HepG2 (cell line): ENCODE measurements around the gene CIBAR2. TPM values are rescaled to one million over a fixed set of nuclear protein-coding genes. Genes with fewer than 3 reads are reported as not detected.

Experiments used
- CCDC6 ChIP-seq: sonication (generic); formaldehyde crosslinking; IDR thresholded peaks from 2 replicates; pipeline ENCODE4 v1.8.1; 2022; ENCODE audit warnings: mild to moderate bottlenecking, missing genetic modification reagents, moderate library complexity
- FOXA3 ChIP-seq: IDR thresholded peaks from 2 replicates; pipeline ENCODE4 v1.6.1; 2016; ENCODE audit warnings: missing genetic modification reagents, missing compliant biosample characterization
- GABPB1 ChIP-seq: IDR thresholded peaks from 2 replicates; pipeline ENCODE4 v1.6.1; 2016; ENCODE audit warnings: mild to moderate bottlenecking, missing genetic modification reagents, moderate library complexity, missing compliant biosample characterization
- GLI4 ChIP-seq: sonication (generic); formaldehyde crosslinking; IDR thresholded peaks from 2 replicates; pipeline ENCODE4 v1.5.1; 2020; ENCODE audit warnings: missing genetic modification reagents, mild to moderate bottlenecking, moderate library complexity, borderline replicate concordance
- KDM3A ChIP-seq: IDR thresholded peaks from 2 replicates; pipeline ENCODE4 v1.6.1; 2018; ENCODE audit warnings: low read depth, missing compliant biosample characterization
- KLF16 ChIP-seq, 2 experiments: sonication (generic) in 1 of 2; formaldehyde crosslinking in 1 of 2; IDR thresholded peaks; 2 replicates each; pipeline versions ENCODE4 v1.6.1 to v1.8.0; 2016 to 2023; ENCODE audit warnings: missing genetic modification reagents in 2 of 2, missing compliant biosample characterization in 1 of 2
- PLRG1 ChIP-seq: fragments of 450-650 bp; conservative IDR thresholded peaks from 2 replicates; pipeline ENCODE4 v1.6.1; 2016
- RFXANK ChIP-seq: IDR thresholded peaks from 2 replicates; pipeline ENCODE4 v1.6.1; 2016
- RXRA ChIP-seq: sonication (generic); formaldehyde crosslinking; IDR thresholded peaks from 2 replicates; pipeline ENCODE4 v1.5.1; 2020; ENCODE audit warnings: missing genetic modification reagents
- ZFX ChIP-seq: sonication (generic); formaldehyde crosslinking; IDR thresholded peaks from 2 replicates; pipeline ENCODE4 v1.4.0; 2020; ENCODE audit warnings: mild to moderate bottlenecking, low read depth, missing genetic modification reagents, moderate library complexity
- ZFYVE20 ChIP-seq: sonication (generic); formaldehyde crosslinking; IDR thresholded peaks from 2 replicates; pipeline ENCODE4 v1.8.0; 2023; ENCODE audit warnings: low read depth, mild to moderate bottlenecking, moderate library complexity, missing genetic modification reagents, borderline replicate concordance
- ZNF121 ChIP-seq: sonication (generic); formaldehyde crosslinking; IDR thresholded peaks from 2 replicates; pipeline ENCODE4 v1.5.0; 2020; ENCODE audit warnings: mild to moderate bottlenecking, missing genetic modification reagents
- ZNF441 ChIP-seq: sonication (generic); formaldehyde crosslinking; IDR thresholded peaks from 2 replicates; pipeline ENCODE4 v1.7.0; 2021; ENCODE audit warnings: missing genetic modification reagents, borderline replicate concordance
- ZNF451 ChIP-seq: sonication (generic); formaldehyde crosslinking; IDR thresholded peaks from 2 replicates; pipeline ENCODE4 v1.5.0; 2020; ENCODE audit warnings: mild to moderate bottlenecking, missing genetic modification reagents
- ZNF567 ChIP-seq: sonication (generic); formaldehyde crosslinking; IDR thresholded peaks from 2 replicates; pipeline ENCODE4 v1.8.1; 2023; ENCODE audit warnings: mild to moderate bottlenecking, missing genetic modification reagents, borderline replicate concordance
- ZNF619 ChIP-seq: sonication (generic); formaldehyde crosslinking; IDR thresholded peaks from 2 replicates; pipeline ENCODE4 v1.4.0; 2020; ENCODE audit warnings: mild to moderate bottlenecking, missing genetic modification reagents
- polyA plus RNA-seq, 8 experiments: library from polyadenylated mRNA; depleted of rRNA in 3 of 8; stranded (reverse) in 7 of 8; unstranded in 1 of 8; fragments of >200 nt; fragmentation: Illumina TruSeq in 4 of 8; extraction: Trizol in 4 of 8; gene quantifications; 2 replicates each; pipeline versions ENCODE4 v1.2.1 to v1.2.3, GENCODE V29; 2011 to 2016; ENCODE audit warnings: low read depth in 4 of 8, missing spikeins in 1 of 8, mixed read lengths in 1 of 8; ENCODE audit not compliant: insufficient read depth in 1 of 8
- total RNA-seq, 5 experiments: library from RNA; depleted of rRNA; stranded (reverse); fragments of >200 nt; fragmentation: Illumina TruSeq; extraction: Trizol; gene quantifications; 2 replicates each; pipeline ENCODE4 v1.2.3, GENCODE V29; 2016; ENCODE audit warnings: low read depth in 1 of 5
- TF ChIP-seq, protein P1 (sequence below): fragments of 450-650 bp; IDR thresholded peaks from 2 replicates; pipeline ENCODE4 v1.6.1; 2016
- TF ChIP-seq, protein P2 (sequence below), 2 experiments: fragments of 450-650 bp in 1 of 2; sonication (generic) in 1 of 2; formaldehyde crosslinking in 1 of 2; IDR thresholded peaks; 2 replicates each; pipeline versions ENCODE4 v1.6.1 to v1.8.0; 2016 to 2022; ENCODE audit warnings: antibody characterized with exemption in 1 of 2, mild to moderate bottlenecking in 1 of 2, missing genetic modification reagents in 1 of 2
- TF ChIP-seq, protein P3 (sequence below): sonication (generic); formaldehyde crosslinking; IDR thresholded peaks from 2 replicates; pipeline ENCODE4 v1.8.1; 2023; ENCODE audit warnings: mild to moderate bottlenecking, moderate library complexity, missing genetic modification reagents

Gene CIBAR2
- total and polyA plus RNA-seq, 2 of the 13 experiments (the other 11 are each of a cell fraction or from before 2014, with no cell fraction given) = not detected

DNA sequence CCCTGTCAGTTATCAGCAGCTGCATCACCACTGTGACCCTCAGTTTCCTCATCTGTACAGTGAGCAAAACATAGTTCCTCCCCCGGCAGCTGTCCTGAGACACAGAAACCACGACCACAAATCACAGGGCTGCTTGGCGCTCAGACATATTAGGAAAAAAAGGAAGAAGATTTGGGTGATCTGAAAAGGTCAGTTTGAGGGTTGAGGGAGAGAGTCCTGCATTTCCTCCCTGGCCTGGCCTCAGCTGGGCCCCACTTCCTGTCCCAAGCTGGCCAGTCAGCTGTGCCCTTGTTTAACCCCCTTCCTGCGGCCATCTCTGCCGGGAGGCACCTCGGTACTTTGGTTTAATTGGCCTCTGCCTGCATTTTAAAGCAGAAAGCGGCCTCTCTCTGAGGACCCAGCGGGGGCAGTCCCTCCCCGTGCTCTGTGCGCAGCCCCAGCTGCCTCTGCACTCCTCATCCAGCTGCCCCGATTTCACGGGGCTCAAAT is 24.0 kb upstream of the CIBAR2 start (continued):
- TF ChIP-seq, protein P1, sequence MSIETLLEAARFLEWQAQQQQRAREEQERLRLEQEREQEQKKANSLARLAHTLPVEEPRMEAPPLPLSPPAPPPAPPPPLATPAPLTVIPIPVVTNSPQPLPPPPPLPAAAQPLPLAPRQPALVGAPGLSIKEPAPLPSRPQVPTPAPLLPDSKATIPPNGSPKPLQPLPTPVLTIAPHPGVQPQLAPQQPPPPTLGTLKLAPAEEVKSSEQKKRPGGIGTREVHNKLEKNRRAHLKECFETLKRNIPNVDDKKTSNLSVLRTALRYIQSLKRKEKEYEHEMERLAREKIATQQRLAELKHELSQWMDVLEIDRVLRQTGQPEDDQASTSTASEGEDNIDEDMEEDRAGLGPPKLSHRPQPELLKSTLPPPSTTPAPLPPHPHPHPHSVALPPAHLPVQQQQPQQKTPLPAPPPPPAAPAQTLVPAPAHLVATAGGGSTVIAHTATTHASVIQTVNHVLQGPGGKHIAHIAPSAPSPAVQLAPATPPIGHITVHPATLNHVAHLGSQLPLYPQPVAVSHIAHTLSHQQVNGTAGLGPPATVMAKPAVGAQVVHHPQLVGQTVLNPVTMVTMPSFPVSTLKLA = no peak
- TF ChIP-seq ZFX (CRISPR knock-in tag) (no peak), PLRG1 (no peak), ZNF121 (CRISPR knock-in tag) (peak; percentile 8; the same call in 1 of the 2 replicates), ZFYVE20 (CRISPR knock-in tag) (0 out of 2 replicates have a peak, but pooled peaks have one; percentile 57), KDM3A (CRISPR knock-in tag) (no peak), ZNF567 (CRISPR knock-in tag) (peak; percentile 67; the same call in 1 of the 2 replicates), GABPB1 (CRISPR knock-in tag) (peak; percentile 68), KLF16 (CRISPR knock-in tag; IDR thresholded peaks at IDR 0.05) (peak in 1 of 2 experiments; percentile 58; a peak in 1 of 4 replicates), RXRA (CRISPR knock-in tag) (peak; percentile 49; the same call in 1 of the 2 replicates), CCDC6 (CRISPR knock-in tag) (no peak), ZNF451 (0 out of 2 replicates have a peak, but pooled peaks have one; percentile 11), FOXA3 (CRISPR knock-in tag) (0 out of 2 replicates have a peak, but pooled peaks have one; percentile 1), GLI4 (CRISPR knock-in tag) (no peak), RFXANK (CRISPR knock-in tag) (no peak), ZNF441 (CRISPR knock-in tag) (no peak), ZNF619 (CRISPR knock-in tag) (peak; percentile 69; the same call in 1 of the 2 replicates)
- TF ChIP-seq, protein P2, sequence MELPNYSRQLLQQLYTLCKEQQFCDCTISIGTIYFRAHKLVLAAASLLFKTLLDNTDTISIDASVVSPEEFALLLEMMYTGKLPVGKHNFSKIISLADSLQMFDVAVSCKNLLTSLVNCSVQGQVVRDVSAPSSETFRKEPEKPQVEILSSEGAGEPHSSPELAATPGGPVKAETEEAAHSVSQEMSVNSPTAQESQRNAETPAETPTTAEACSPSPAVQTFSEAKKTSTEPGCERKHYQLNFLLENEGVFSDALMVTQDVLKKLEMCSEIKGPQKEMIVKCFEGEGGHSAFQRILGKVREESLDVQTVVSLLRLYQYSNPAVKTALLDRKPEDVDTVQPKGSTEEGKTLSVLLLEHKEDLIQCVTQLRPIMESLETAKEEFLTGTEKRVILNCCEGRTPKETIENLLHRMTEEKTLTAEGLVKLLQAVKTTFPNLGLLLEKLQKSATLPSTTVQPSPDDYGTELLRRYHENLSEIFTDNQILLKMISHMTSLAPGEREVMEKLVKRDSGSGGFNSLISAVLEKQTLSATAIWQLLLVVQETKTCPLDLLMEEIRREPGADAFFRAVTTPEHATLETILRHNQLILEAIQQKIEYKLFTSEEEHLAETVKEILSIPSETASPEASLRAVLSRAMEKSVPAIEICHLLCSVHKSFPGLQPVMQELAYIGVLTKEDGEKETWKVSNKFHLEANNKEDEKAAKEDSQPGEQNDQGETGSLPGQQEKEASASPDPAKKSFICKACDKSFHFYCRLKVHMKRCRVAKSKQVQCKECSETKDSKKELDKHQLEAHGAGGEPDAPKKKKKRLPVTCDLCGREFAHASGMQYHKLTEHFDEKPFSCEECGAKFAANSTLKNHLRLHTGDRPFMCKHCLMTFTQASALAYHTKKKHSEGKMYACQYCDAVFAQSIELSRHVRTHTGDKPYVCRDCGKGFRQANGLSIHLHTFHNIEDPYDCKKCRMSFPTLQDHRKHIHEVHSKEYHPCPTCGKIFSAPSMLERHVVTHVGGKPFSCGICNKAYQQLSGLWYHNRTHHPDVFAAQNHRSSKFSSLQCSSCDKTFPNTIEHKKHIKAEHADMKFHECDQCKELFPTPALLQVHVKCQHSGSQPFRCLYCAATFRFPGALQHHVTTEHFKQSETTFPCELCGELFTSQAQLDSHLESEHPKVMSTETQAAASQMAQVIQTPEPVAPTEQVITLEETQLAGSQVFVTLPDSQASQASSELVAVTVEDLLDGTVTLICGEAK (IDR thresholded peaks at IDR 0.05) = no peak
- TF ChIP-seq, protein P2 (CRISPR knock-in tag; IDR thresholded peaks at IDR 0.05) = peak; percentile 5; the same call in 1 of the 2 replicates
- TF ChIP-seq, protein P3, sequence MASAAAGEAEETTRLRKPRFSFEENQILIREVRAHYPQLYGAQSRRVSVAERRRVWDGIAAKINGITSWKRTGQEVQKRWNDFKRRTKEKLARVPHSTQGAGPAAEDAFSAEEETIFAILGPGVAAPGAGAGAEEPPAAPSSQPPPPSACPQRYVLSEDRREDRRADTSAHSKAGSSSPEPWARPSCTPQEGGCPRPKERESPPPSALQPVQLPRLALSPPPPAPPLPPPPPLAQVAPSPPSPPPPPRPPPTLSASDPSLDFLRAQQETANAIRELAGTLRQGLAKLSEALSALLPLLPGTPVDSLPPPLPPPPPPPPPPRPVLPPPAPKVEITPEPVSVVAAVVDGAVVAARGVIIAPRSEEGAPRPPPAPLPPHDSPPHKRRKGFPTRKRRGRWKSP = peak; percentile 43; the same call in 1 of the 2 replicates
